Measurements from ENCODE around the gene IGSF5.
"Not testable (repeated sequence)": the region's sequence is repeated elsewhere in the genome, so short reads cannot be mapped to it uniquely, and the experiment has no call there.

Gene IGSF5

GRCh38 chr21:39738566-39738965, 6.4 kb upstream of the IGSF5 start:
- Histone ChIP-seq H3K27ac (no peak overlapping the region), H3K36me3 (no peaks in the 10 kb centered on the region), H3K9me3 (ENCODE audit: severe bottlenecking) (no peaks in the 10 kb centered on the region), H3K27me3 (ENCODE audit: insufficient read depth, low read depth, severe bottlenecking) (no peaks in the 10 kb centered on the region), H3K4me3 (ENCODE audit: low read depth, low read length) (no peak overlapping the region)
- no peak for TF ChIP-seq CTCF (IDR thresholded peaks at IDR 0.05; ENCODE audit: low read depth, low read length)
- DNase-seq = no peak

- H3K27me3 ChIP-seq (ENCODE audit: insufficient read depth, low read depth, severe bottlenecking); H3K36me3 ChIP-seq; H3K27ac ChIP-seq; H3K9me3 ChIP-seq (ENCODE audit: severe bottlenecking); DNase-seq; H3K4me3 ChIP-seq (ENCODE audit: low read depth, low read length): not testable (repeated sequence)
These were observed 5.5 kb upstream of the IGSF5 start for GRCh38 chr21:39739531-39739930.

DNA sequence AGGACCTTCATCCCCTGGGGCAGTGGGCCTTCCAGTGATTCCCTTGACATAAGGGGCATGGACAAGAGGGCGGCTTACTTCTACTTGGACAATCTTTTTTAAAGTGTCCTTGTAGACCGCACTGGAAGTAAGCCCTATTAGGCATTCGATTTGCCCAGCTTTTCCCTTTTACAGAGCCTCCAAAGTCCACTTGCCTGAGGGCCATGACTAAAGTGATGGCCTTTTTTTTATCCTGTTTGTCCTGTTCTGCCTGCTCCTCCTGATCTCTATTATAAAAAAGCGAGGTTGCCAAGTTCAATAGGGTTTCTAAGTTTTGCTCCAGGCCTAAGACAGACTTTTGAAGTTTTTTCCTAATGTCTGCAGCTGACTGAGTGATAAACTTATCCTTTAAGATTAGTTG, 2.4 kb upstream of the IGSF5 start:
- not testable (repeated sequence) for H3K27me3 ChIP-seq (ENCODE audit: insufficient read depth, low read depth, severe bottlenecking); H3K4me3 ChIP-seq (ENCODE audit: low read depth, low read length); H3K27ac ChIP-seq; H3K9me3 ChIP-seq (ENCODE audit: severe bottlenecking); DNase-seq; H3K36me3 ChIP-seq

- DNase-seq; H3K4me3 ChIP-seq (ENCODE audit: low read depth, low read length); H3K27me3 ChIP-seq (ENCODE audit: insufficient read depth, low read depth, severe bottlenecking); H3K27ac ChIP-seq; H3K36me3 ChIP-seq; H3K9me3 ChIP-seq (ENCODE audit: severe bottlenecking): not testable (repeated sequence)
These were observed 349 bp downstream of the IGSF5 start for GRCh38 chr21:39745332-39745731.

- no peak overlapping the region for H3K4me3 ChIP-seq (ENCODE audit: low read depth, low read length)
- H3K27me3 ChIP-seq (ENCODE audit: insufficient read depth, low read depth, severe bottlenecking) = peaks cover 3% of the 10 kb centered on the region
- DNase-seq = no peak
- peaks cover 7% of the 10 kb centered on the region for H3K9me3 ChIP-seq (ENCODE audit: severe bottlenecking)
- TF ChIP-seq CTCF (IDR thresholded peaks at IDR 0.05; ENCODE audit: low read depth, low read length) = no peak
- no peak overlapping the region for H3K27ac ChIP-seq
- H3K36me3 ChIP-seq = no peaks in the 10 kb centered on the region
These were observed 5.7 kb downstream of the IGSF5 start for GRCh38 chr21:39750670-39751069.

- no peak overlapping the region for H3K27ac ChIP-seq
- no peaks in the 10 kb centered on the region for H3K36me3 ChIP-seq
- DNase-seq = no peak
- H3K9me3 ChIP-seq (ENCODE audit: severe bottlenecking) = peaks cover 7% of the 10 kb centered on the region
- no peak for TF ChIP-seq CTCF (IDR thresholded peaks at IDR 0.05; ENCODE audit: low read depth, low read length)
- no peak overlapping the region for H3K4me3 ChIP-seq (ENCODE audit: low read depth, low read length)
- peaks cover 3% of the 10 kb centered on the region for H3K27me3 ChIP-seq (ENCODE audit: insufficient read depth, low read depth, severe bottlenecking)
These were observed 9.8 kb downstream of the IGSF5 start for GRCh38 chr21:39754811-39755210.

- Histone ChIP-seq H3K27me3 (ENCODE audit: insufficient read depth, low read depth, severe bottlenecking) (peaks cover 3% of the 10 kb centered on the region), H3K9me3 (ENCODE audit: severe bottlenecking) (peaks cover 10% of the 10 kb centered on the region), H3K4me3 (ENCODE audit: low read depth, low read length) (no peak overlapping the region), H3K36me3 (no peaks in the 10 kb centered on the region), H3K27ac (no peak overlapping the region)
- no peak for DNase-seq
- no peak for TF ChIP-seq CTCF (IDR thresholded peaks at IDR 0.05; ENCODE audit: low read depth, low read length)
These were observed 11.3 kb downstream of the IGSF5 start for GRCh38 chr21:39756285-39756684.
